Mesenchymal stem cell (in vitro differentiated cells and primary cell): Measurements from ENCODE around the gene DCANP1.

Source experiments
- DNase-seq: peaks from one replicate; pipeline ENCODE4 v3.0.0-alpha.2; 2013
- H2AFZ ChIP-seq: one replicate; pipeline ENCODE4 v1.6.1; 2013; ENCODE audit warnings: low read depth, mild to moderate bottlenecking, control low read depth, inconsistent platforms, low read length, moderate library complexity
- H2AK5ac ChIP-seq: 2 replicates; pipeline ENCODE4 v1.6.1; 2013; ENCODE audit warnings: low read length, moderate library complexity, mild to moderate bottlenecking, inconsistent platforms; ENCODE audit not compliant: severe bottlenecking
- H2BK120ac ChIP-seq: one replicate; pipeline ENCODE4 v1.6.1; 2013; ENCODE audit warnings: low read depth, mild to moderate bottlenecking, inconsistent platforms, low read length, moderate library complexity
- H2BK12ac ChIP-seq, 2 experiments: one replicate each; pipeline ENCODE4 v1.6.1; 2013; ENCODE audit warnings: inconsistent platforms in 2 of 2, low read length in 2 of 2, mild to moderate bottlenecking in 2 of 2, moderate library complexity in 2 of 2, control low read depth in 1 of 2
- H2BK15ac ChIP-seq: one replicate; pipeline ENCODE4 v1.6.1; 2013; ENCODE audit warnings: mild to moderate bottlenecking, low read depth, inconsistent platforms; ENCODE audit not compliant: poor library complexity, severe bottlenecking
- H2BK5ac ChIP-seq: 2 replicates; pipeline ENCODE4 v1.6.1; 2013; ENCODE audit warnings: low read depth, mild to moderate bottlenecking, low read length, control low read depth, inconsistent platforms; ENCODE audit not compliant: poor library complexity, severe bottlenecking
- H3K14ac ChIP-seq, 2 experiments: one replicate each; pipeline ENCODE4 v1.6.1; 2013; ENCODE audit warnings: inconsistent platforms in 2 of 2, low read length in 2 of 2, control low read depth in 1 of 2, mild to moderate bottlenecking in 1 of 2, moderate library complexity in 1 of 2
- H3K18ac ChIP-seq, 2 experiments: one replicate each; pipeline ENCODE4 v1.6.1; 2013; ENCODE audit warnings: inconsistent platforms in 2 of 2, low read length in 2 of 2, control low read depth in 1 of 2, low read depth in 1 of 2, mild to moderate bottlenecking in 1 of 2
- H3K23ac ChIP-seq, 2 experiments: one replicate each; pipeline ENCODE4 v1.6.1; 2013; ENCODE audit warnings: inconsistent platforms in 2 of 2, low read length in 2 of 2, mild to moderate bottlenecking in 2 of 2, moderate library complexity in 2 of 2, control low read depth in 1 of 2
- H3K27ac ChIP-seq: 2 replicates; pipeline ENCODE4 v1.5.1; 2013; ENCODE audit warnings: mild to moderate bottlenecking, moderate library complexity, low read length, control low read depth, inconsistent platforms; ENCODE audit not compliant: poor library complexity, severe bottlenecking
- H3K27me3 ChIP-seq, 2 experiments: 2 replicates each; pipeline versions ENCODE4 v1.6.1 to v1.7.0; 2013; ENCODE audit warnings: low read length in 2 of 2, mild to moderate bottlenecking in 2 of 2, moderate library complexity in 2 of 2, control low read depth in 1 of 2, inconsistent platforms in 1 of 2; ENCODE audit not compliant: control insufficient read depth in 1 of 2, insufficient read depth in 1 of 2
- H3K36me3 ChIP-seq, 2 experiments: 2 replicates each; pipeline versions ENCODE4 v1.6.1 to v1.7.0; 2013; ENCODE audit warnings: low read length in 2 of 2, control low read depth in 1 of 2, inconsistent platforms in 1 of 2, low read depth in 1 of 2, mild to moderate bottlenecking in 1 of 2; ENCODE audit not compliant: insufficient read depth in 2 of 2, control insufficient read depth in 1 of 2
- H3K4ac ChIP-seq, 2 experiments: one replicate each; pipeline ENCODE4 v1.6.1; 2013; ENCODE audit warnings: inconsistent platforms in 2 of 2, low read length in 2 of 2, mild to moderate bottlenecking in 2 of 2, moderate library complexity in 2 of 2, control low read depth in 1 of 2, low read depth in 1 of 2
- H3K4me1 ChIP-seq: 2 replicates; pipeline ENCODE4 v1.6.1; 2013; ENCODE audit warnings: low read depth, low read length, control low read depth; ENCODE audit not compliant: control insufficient read depth, insufficient read depth
- H3K4me2 ChIP-seq: 2 replicates; pipeline ENCODE4 v1.6.1; 2013; ENCODE audit warnings: low read length, mild to moderate bottlenecking, inconsistent platforms; ENCODE audit not compliant: poor library complexity, severe bottlenecking
- H3K4me3 ChIP-seq, 2 experiments: 2 replicates each; pipeline versions ENCODE4 v1.5.1 to v1.7.0; 2013; ENCODE audit warnings: low read length in 2 of 2, mild to moderate bottlenecking in 2 of 2, control low read depth in 1 of 2, low read depth in 1 of 2; ENCODE audit not compliant: insufficient read depth in 1 of 2
- H3K79me1 ChIP-seq: replicated peaks from 2 replicates; pipeline ENCODE4 v1.6.1; 2013; ENCODE audit warnings: mild to moderate bottlenecking, control low read depth, low read length, inconsistent platforms; ENCODE audit not compliant: poor library complexity, severe bottlenecking
- H3K9ac ChIP-seq: 2 replicates; pipeline ENCODE4 v1.7.0; 2013; ENCODE audit warnings: mild to moderate bottlenecking, low read length, moderate library complexity
- H3K9me3 ChIP-seq: 2 replicates; pipeline ENCODE4 v1.7.0; 2013; ENCODE audit warnings: mild to moderate bottlenecking, low read length; ENCODE audit not compliant: control insufficient read depth
- H4K8ac ChIP-seq: one replicate; pipeline ENCODE4 v1.6.1; 2013; ENCODE audit warnings: inconsistent platforms, mild to moderate bottlenecking, low read length, moderate library complexity
- H4K91ac ChIP-seq: one replicate; pipeline ENCODE4 v1.6.1; 2013; ENCODE audit warnings: mild to moderate bottlenecking, low read length, inconsistent platforms
- WGBS: methylation state at CpG from one replicate; pipeline ENCODE4 v1.1.7; 2013; ENCODE audit warnings: mixed read lengths; 5-methylcytosine and 5-hydroxymethylcytosine counted together

The DCANP1 gene

GRCh38 chr5:135477613-135478066, 30.5 kb upstream of the DCANP1 start:
- no peak overlapping the region for H4K8ac ChIP-seq
- H3K14ac ChIP-seq, result peak overlapping the region in 1 of 2 experiments; percentile 82
- H3K23ac ChIP-seq, result no peak overlapping the region
- no peaks in the 10 kb centered on the region for H3K79me1 ChIP-seq
- no peak overlapping the region for H3K4ac ChIP-seq
- H3K18ac ChIP-seq, result no peak overlapping the region
- no peak overlapping the region for H3K9ac ChIP-seq
- no peak overlapping the region for H2BK120ac ChIP-seq
- H3K27ac ChIP-seq, result no peak overlapping the region
- H4K91ac ChIP-seq, result no peak overlapping the region
- no peak overlapping the region for H3K4me3 ChIP-seq
- no peak overlapping the region for H2BK5ac ChIP-seq
- H2BK15ac ChIP-seq, result no peak overlapping the region
- no peaks in the 10 kb centered on the region for H3K36me3 ChIP-seq
- no peaks in the 10 kb centered on the region for H3K9me3 ChIP-seq
- H2AK5ac ChIP-seq, result no peak overlapping the region
- H2AFZ ChIP-seq, result no peak overlapping the region
- H3K4me2 ChIP-seq, result no peak overlapping the region
- WGBS, result 40% methylated on average over 14 of the region's 14 CpGs
- H2BK12ac ChIP-seq, result no peak overlapping the region
- no peak for DNase-seq
- no peaks in the 10 kb centered on the region for H3K4me1 ChIP-seq
- H3K27me3 ChIP-seq, result peaks cover 85 to 87% of the 10 kb centered on the region in 2 experiments

GRCh38 chr5:135476615-135477581, 29.8 kb upstream of the DCANP1 start:
- Histone ChIP-seq H2BK120ac (no peak overlapping the region), H4K91ac (no peak overlapping the region), H3K79me1 (no peaks in the 10 kb centered on the region), H3K27ac (no peak overlapping the region), H3K9ac (no peak overlapping the region), H2BK5ac (no peak overlapping the region), H3K9me3 (no peaks in the 10 kb centered on the region), H3K18ac (no peak overlapping the region), H2AK5ac (no peak overlapping the region), H3K4ac (no peak overlapping the region), H3K14ac (no peak overlapping the region), H2AFZ (no peak overlapping the region), H3K4me3 (no peak overlapping the region), H3K27me3 (peaks cover 85 to 89% of the 10 kb centered on the region in 2 experiments), H3K4me1 (no peaks in the 10 kb centered on the region), H3K23ac (no peak overlapping the region), H2BK15ac (no peak overlapping the region), H2BK12ac (no peak overlapping the region), H3K36me3 (no peaks in the 10 kb centered on the region), H4K8ac (no peak overlapping the region), H3K4me2 (no peak overlapping the region)
- DNase-seq, result no peak
- 28% methylated on average over 19 of the region's 24 CpGs for WGBS

GRCh38 chr5:135473956-135474670, 27.0 kb upstream of the DCANP1 start:
- Histone ChIP-seq H3K4ac (no peak overlapping the region), H4K8ac (no peak overlapping the region), H3K4me3 (no peak overlapping the region), H3K23ac (no peak overlapping the region), H3K9me3 (no peaks in the 10 kb centered on the region), H3K27ac (no peak overlapping the region), H3K14ac (no peak overlapping the region), H2BK120ac (no peak overlapping the region), H2BK5ac (no peak overlapping the region), H3K79me1 (no peaks in the 10 kb centered on the region), H2AK5ac (no peak overlapping the region), H2AFZ (no peak overlapping the region), H4K91ac (no peak overlapping the region), H3K36me3 (no peaks in the 10 kb centered on the region), H3K9ac (no peak overlapping the region), H3K18ac (no peak overlapping the region), H3K4me1 (no peaks in the 10 kb centered on the region), H2BK12ac (no peak overlapping the region), H2BK15ac (no peak overlapping the region), H3K27me3 (peaks cover 84 to 90% of the 10 kb centered on the region in 2 experiments), H3K4me2 (no peak overlapping the region)
- 66% methylated on average over 12 of the region's 12 CpGs for WGBS
- no peak for DNase-seq

GRCh38 chr5:135472141-135472540, 25.0 kb upstream of the DCANP1 start:
- H4K91ac ChIP-seq, result no peak overlapping the region
- no peaks in the 10 kb centered on the region for H3K4me1 ChIP-seq
- H3K4me3 ChIP-seq, result no peak overlapping the region
- no peak overlapping the region for H2BK12ac ChIP-seq
- H3K18ac ChIP-seq, result no peak overlapping the region
- H3K36me3 ChIP-seq, result no peaks in the 10 kb centered on the region
- H2BK5ac ChIP-seq, result no peak overlapping the region
- no peak overlapping the region for H2BK120ac ChIP-seq
- H3K14ac ChIP-seq, result no peak overlapping the region
- WGBS, result 83% methylated on average over 5 of the region's 5 CpGs
- H3K4me2 ChIP-seq, result no peak overlapping the region
- H3K23ac ChIP-seq, result peak overlapping the region in 1 of 2 experiments; percentile 32
- H2AK5ac ChIP-seq, result no peak overlapping the region
- H3K27me3 ChIP-seq, result peaks cover 86 to 93% of the 10 kb centered on the region in 2 experiments
- DNase-seq, result no peak
- H3K4ac ChIP-seq, result no peak overlapping the region
- no peak overlapping the region for H3K9ac ChIP-seq
- H3K9me3 ChIP-seq, result no peaks in the 10 kb centered on the region
- no peak overlapping the region for H4K8ac ChIP-seq
- H3K79me1 ChIP-seq, result no peaks in the 10 kb centered on the region
- no peak overlapping the region for H2BK15ac ChIP-seq
- H3K27ac ChIP-seq, result no peak overlapping the region
- H2AFZ ChIP-seq, result no peak overlapping the region
